ENCODE measurements around the gene BMERB1.
"Not testable (repeated sequence)": the region's sequence is repeated elsewhere in the genome, so short reads cannot be mapped to it uniquely, and the experiment has no call there.

Gene BMERB1

DNA sequence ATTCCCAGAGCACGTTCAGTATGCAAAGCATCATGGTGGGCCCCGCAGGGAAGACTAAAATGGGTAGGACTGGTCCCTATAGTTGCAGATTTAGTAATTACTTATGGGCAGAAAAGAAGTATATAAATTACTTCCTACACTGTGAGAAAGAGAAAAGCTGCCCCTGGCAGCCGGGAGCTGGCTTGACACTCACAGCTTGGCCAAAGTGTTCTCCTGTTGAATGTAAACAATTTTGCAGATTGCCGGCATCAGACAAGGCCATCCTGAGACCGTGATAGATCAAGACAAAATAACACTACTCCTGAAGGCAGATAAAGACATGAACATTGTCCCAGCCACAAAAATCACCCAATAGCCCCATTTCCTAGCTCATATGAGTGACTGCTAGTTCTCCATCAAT is 110.0 kb downstream of the BMERB1 start:
- no peak for DNase-seq (ENCODE audit: low read depth)
- TF ChIP-seq CTCF (IDR thresholded peaks at IDR 0.05; ENCODE audit: low read depth, low read length) (no peak), MYC (IDR thresholded peaks at IDR 0.05; ENCODE audit: low read depth, low read length) (no peak), POLR2A (IDR thresholded peaks at IDR 0.05; ENCODE audit: extremely low read depth, insufficient read length) (no peak)
- TF ChIP-seq, protein P1, sequence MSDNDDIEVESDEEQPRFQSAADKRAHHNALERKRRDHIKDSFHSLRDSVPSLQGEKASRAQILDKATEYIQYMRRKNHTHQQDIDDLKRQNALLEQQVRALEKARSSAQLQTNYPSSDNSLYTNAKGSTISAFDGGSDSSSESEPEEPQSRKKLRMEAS (IDR thresholded peaks at IDR 0.05; ENCODE audit: low read depth, low read length), result no peak
- H3K4me3 ChIP-seq (ENCODE audit: low read depth, low read length), result no peak overlapping the region

DNA sequence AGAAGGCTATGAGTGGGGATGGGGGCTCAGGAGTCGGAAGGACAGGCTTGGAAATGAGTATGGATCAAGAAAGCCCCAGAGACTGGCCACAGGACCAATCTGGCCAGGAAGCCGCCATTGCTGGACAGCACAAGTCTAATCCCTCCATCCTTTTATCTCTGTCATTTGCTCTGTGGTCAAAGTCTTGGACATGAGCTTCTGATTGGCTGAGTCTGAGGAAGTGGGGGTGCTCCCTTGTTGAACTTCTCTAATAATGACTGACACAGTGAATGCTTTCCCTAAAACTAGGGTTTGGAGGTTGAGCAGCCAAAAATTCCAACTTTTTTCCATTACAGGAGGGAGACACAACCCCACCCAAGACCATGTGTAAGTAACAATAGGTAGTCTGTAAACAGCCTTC is 111.2 kb downstream of the BMERB1 start:
- DNase-seq (ENCODE audit: low read depth), result no peak
- no peak overlapping the region for H3K4me3 ChIP-seq (ENCODE audit: low read depth, low read length)
- no peak for TF ChIP-seq MYC (IDR thresholded peaks at IDR 0.05; ENCODE audit: low read depth, low read length)
- TF ChIP-seq, protein P1 (IDR thresholded peaks at IDR 0.05; ENCODE audit: low read depth, low read length), result no peak

DNA sequence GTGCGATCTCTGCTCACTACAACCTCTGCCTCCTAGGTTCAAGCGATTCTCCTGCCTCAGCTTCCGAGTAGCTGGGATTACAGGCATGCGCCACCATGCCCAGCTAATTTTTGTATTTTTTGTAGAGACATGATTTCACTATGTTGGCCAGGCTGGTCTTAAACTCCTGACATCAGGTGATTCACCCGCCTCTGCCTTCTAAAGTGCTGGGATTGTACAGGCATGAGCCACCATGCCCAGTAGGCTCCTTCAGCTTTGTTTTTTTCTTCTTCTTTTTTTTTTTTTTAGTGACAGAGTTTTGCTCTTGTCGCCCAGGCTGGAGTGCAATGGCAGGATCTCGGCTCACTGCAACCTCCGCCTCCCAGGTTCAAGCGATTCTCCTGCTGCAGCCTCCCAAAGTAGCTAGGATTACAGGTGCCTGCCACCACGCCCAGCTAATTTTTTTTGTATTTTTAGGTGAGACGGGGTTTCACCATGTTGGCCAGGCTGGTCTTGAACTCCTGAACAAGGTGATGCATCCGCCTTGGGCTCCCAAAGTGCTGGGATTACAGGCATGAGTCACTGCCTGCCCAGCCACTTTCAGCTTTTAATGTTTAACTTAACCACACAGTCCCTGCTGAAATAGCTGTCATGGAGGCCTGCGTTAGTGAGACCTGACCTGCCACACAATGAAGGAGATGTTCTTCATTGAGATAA is 112.8 kb downstream of the BMERB1 start:
- DNase-seq (ENCODE audit: low read depth); H3K4me3 ChIP-seq (ENCODE audit: low read depth, low read length): not testable (repeated sequence)

GRCh38 chr16:15547768-15548096 is 113.3 kb downstream of the BMERB1 start:
- DNase-seq (ENCODE audit: low read depth), result no peak
- no peak overlapping the region for H3K4me3 ChIP-seq (ENCODE audit: low read depth, low read length)
- TF ChIP-seq POLR2A (IDR thresholded peaks at IDR 0.05; ENCODE audit: extremely low read depth, insufficient read length) (no peak), MYC (IDR thresholded peaks at IDR 0.05; ENCODE audit: low read depth, low read length) (no peak), CTCF (IDR thresholded peaks at IDR 0.05; ENCODE audit: low read depth, low read length) (no peak)
- TF ChIP-seq, protein P1 (IDR thresholded peaks at IDR 0.05; ENCODE audit: low read depth, low read length), result no peak

- DNase-seq (ENCODE audit: low read depth), result no peak
- no peak overlapping the region for H3K4me3 ChIP-seq (ENCODE audit: low read depth, low read length)
- no peak for TF ChIP-seq MYC (IDR thresholded peaks at IDR 0.05; ENCODE audit: low read depth, low read length)
- no peak for TF ChIP-seq POLR2A (IDR thresholded peaks at IDR 0.05; ENCODE audit: extremely low read depth, insufficient read length)
These were observed 114.1 kb downstream of the BMERB1 start for GRCh38 chr16:15548482-15548891.

- no peak overlapping the region for H3K4me3 ChIP-seq (ENCODE audit: low read depth, low read length)
- TF ChIP-seq, protein P1 (IDR thresholded peaks at IDR 0.05; ENCODE audit: low read depth, low read length), result no peak
- TF ChIP-seq POLR2A (IDR thresholded peaks at IDR 0.05; ENCODE audit: extremely low read depth, insufficient read length) (no peak), CTCF (IDR thresholded peaks at IDR 0.05; ENCODE audit: low read depth, low read length) (no peak), MYC (IDR thresholded peaks at IDR 0.05; ENCODE audit: low read depth, low read length) (no peak)
- no peak for DNase-seq (ENCODE audit: low read depth)
These were observed 118.1 kb downstream of the BMERB1 start for GRCh38 chr16:15552507-15552906.

GRCh38 chr16:15553313-15554088 is 119.1 kb downstream of the BMERB1 start:
- no peak for DNase-seq (ENCODE audit: low read depth)
- H3K4me3 ChIP-seq (ENCODE audit: low read depth, low read length), result no peak overlapping the region
- TF ChIP-seq CTCF (IDR thresholded peaks at IDR 0.05; ENCODE audit: low read depth, low read length) (no peak), POLR2A (IDR thresholded peaks at IDR 0.05; ENCODE audit: extremely low read depth, insufficient read length) (no peak), MYC (IDR thresholded peaks at IDR 0.05; ENCODE audit: low read depth, low read length) (no peak)
- TF ChIP-seq, protein P1 (IDR thresholded peaks at IDR 0.05; ENCODE audit: low read depth, low read length), result no peak

Data from NB4 (cell line).